IMR-90 (cell line): ENCODE results near the gene UPK2. TPM values are rescaled to one million over a fixed set of nuclear protein-coding genes. Genes with fewer than 3 reads are reported as not detected.

Experiments used
- ATAC-seq: fragments of 200-7000 bp; cut with Tn5 transposase; 2 replicates; pipeline ENCODE4 v1.9.1; 2020; ENCODE audit warnings: low read depth, mild to moderate bottlenecking, moderate library complexity
- BruUV-seq: library from RNA; stranded (reverse); fragments of 400-500 nt; replicated peaks from 2 replicates; lab custom pipeline; 2021; lab: Mats Ljungman, UMichigan
- CTCF ChIA-PET: fragments of 300-600 bp; formaldehyde crosslinking; extraction: SDS; loops from one replicate; lab custom pipeline; 2021; ENCODE audit warnings: antibody characterized with exemption; lab: Yijun Ruan, JAX
- POLR2A ChIA-PET: fragments of 300-600 bp; sonication (Branson Sonifier 250); formaldehyde crosslinking; loops from one replicate; lab custom pipeline; 2022; ENCODE audit warnings: antibody characterized with exemption; ENCODE audit not compliant: unreplicated experiment; lab: Charles Lee
- DNase-seq: peaks from one replicate; pipeline ENCODE4 v3.0.0; 2013
- H2AFZ ChIP-seq: replicated peaks from 2 replicates; pipeline ENCODE3; 2013; ENCODE audit warnings: low read length, mild to moderate bottlenecking; ENCODE audit not compliant: poor library complexity
- H2AK5ac ChIP-seq: 2 replicates; pipeline ENCODE4 v1.6.1; 2013; ENCODE audit warnings: low read depth, low read length, inconsistent platforms
- H2AK9ac ChIP-seq: replicated peaks from 2 replicates; pipeline ENCODE3; 2013; ENCODE audit warnings: mild to moderate bottlenecking, low read depth, low read length, moderate library complexity; ENCODE audit not compliant: poor library complexity
- H2BK120ac ChIP-seq: 2 replicates; pipeline ENCODE4 v1.6.1; 2013; ENCODE audit warnings: low read depth, low read length, inconsistent platforms
- H2BK15ac ChIP-seq: 3 replicates; pipeline ENCODE4 v1.6.1; 2013; ENCODE audit warnings: low read depth, low read length, inconsistent platforms
- H2BK20ac ChIP-seq: 2 replicates; pipeline ENCODE4 v1.6.1; 2013; ENCODE audit warnings: low read depth, mild to moderate bottlenecking, inconsistent platforms, low read length, moderate library complexity
- H2BK5ac ChIP-seq: 2 replicates; pipeline ENCODE4 v1.6.1; 2013; ENCODE audit warnings: mild to moderate bottlenecking, low read depth, low read length, inconsistent platforms; ENCODE audit not compliant: poor library complexity, severe bottlenecking
- H3K14ac ChIP-seq: replicated peaks from 2 replicates; pipeline ENCODE4 v1.6.1; 2013; ENCODE audit warnings: low read depth, low read length, inconsistent platforms
- H3K18ac ChIP-seq: 2 replicates; pipeline ENCODE4 v1.6.1; 2013; ENCODE audit warnings: low read depth, low read length, control low read depth
- H3K23ac ChIP-seq: 2 replicates; pipeline ENCODE4 v1.6.1; 2013; ENCODE audit warnings: low read depth, low read length, inconsistent platforms
- H3K27ac ChIP-seq: 2 replicates; pipeline ENCODE4 v1.5.1; 2013; ENCODE audit warnings: mild to moderate bottlenecking, control low read depth, low read length; ENCODE audit not compliant: insufficient read depth
- H3K27me3 ChIP-seq: 2 replicates; pipeline ENCODE4 v1.6.1; 2013; ENCODE audit warnings: low read length; ENCODE audit not compliant: control insufficient read depth, insufficient read depth
- H3K36me3 ChIP-seq: 2 replicates; pipeline ENCODE4 v1.6.1; 2013; ENCODE audit warnings: low read length, mixed read lengths; ENCODE audit not compliant: control insufficient read depth, insufficient read depth
- H3K4ac ChIP-seq: 2 replicates; pipeline ENCODE4 v1.6.1; 2013; ENCODE audit warnings: low read depth, low read length, inconsistent platforms
- H3K4me1 ChIP-seq: 2 replicates; pipeline ENCODE4 v1.6.1; 2013; ENCODE audit warnings: low read length, mixed read lengths; ENCODE audit not compliant: control insufficient read depth, insufficient read depth
- H3K4me2 ChIP-seq: 2 replicates; pipeline ENCODE4 v1.6.1; 2013; ENCODE audit warnings: low read depth, mild to moderate bottlenecking, control low read depth, low read length, moderate library complexity
- H3K4me3 ChIP-seq: 2 replicates; pipeline ENCODE4 v1.5.1; 2013; ENCODE audit warnings: low read depth, mild to moderate bottlenecking, control low read depth, low read length, moderate library complexity; ENCODE audit not compliant: insufficient read depth
- H3K56ac ChIP-seq: 2 replicates; pipeline ENCODE4 v1.6.1; 2013; ENCODE audit warnings: low read length, inconsistent platforms; ENCODE audit not compliant: insufficient read depth; ENCODE audit errors: extremely low read depth
- H3K79me1 ChIP-seq, 2 experiments: 2 replicates each; pipeline ENCODE4 v1.6.1; 2013; ENCODE audit warnings: low read length in 2 of 2, inconsistent platforms in 1 of 2, low read depth in 1 of 2
- H3K9ac ChIP-seq: 2 replicates; pipeline ENCODE4 v1.6.1; 2013; ENCODE audit warnings: low read depth, low read length, control low read depth
- H3K9me1 ChIP-seq: 2 replicates; pipeline ENCODE4 v1.6.1; 2013; ENCODE audit warnings: low read length, inconsistent platforms; ENCODE audit not compliant: insufficient read depth
- H3K9me3 ChIP-seq: 2 replicates; pipeline ENCODE4 v1.6.1; 2013; ENCODE audit warnings: low read length; ENCODE audit not compliant: control insufficient read depth, insufficient read depth
- H4K20me1 ChIP-seq: 2 replicates; pipeline ENCODE4 v1.6.1; 2013; ENCODE audit warnings: low read length, inconsistent platforms; ENCODE audit not compliant: insufficient read depth
- H4K5ac ChIP-seq: 2 replicates; pipeline ENCODE4 v1.6.1; 2013; ENCODE audit warnings: mild to moderate bottlenecking, low read depth, low read length, control low read depth
- H4K8ac ChIP-seq, 2 experiments: 2 replicates each; pipeline ENCODE4 v1.6.1; 2013; ENCODE audit warnings: low read depth in 2 of 2, low read length in 2 of 2, control low read depth in 1 of 2, inconsistent platforms in 1 of 2
- H4K91ac ChIP-seq: 2 replicates; pipeline ENCODE4 v1.6.1; 2013; ENCODE audit warnings: low read depth, low read length, inconsistent platforms; ENCODE audit not compliant: insufficient read depth
- BHLHE40 ChIP-seq: fragments of 150-350 bp; IDR thresholded peaks from 2 replicates; pipeline ENCODE4 v1.6.1; 2016; ENCODE audit warnings: mild to moderate bottlenecking, low read depth, low read length
- CEBPB ChIP-seq: IDR thresholded peaks from 2 replicates; pipeline ENCODE4 v1.6.1; 2012; ENCODE audit warnings: low read depth, low read length, improper control_type of control experiment
- CHD1 ChIP-seq: IDR thresholded peaks from 2 replicates; pipeline ENCODE4 v1.6.1; 2012; ENCODE audit warnings: low read depth, low read length, improper control_type of control experiment
- MAFK ChIP-seq: IDR thresholded peaks from 2 replicates; pipeline ENCODE4 v1.6.1; 2012; ENCODE audit warnings: low read depth, low read length, improper control_type of control experiment
- MAZ ChIP-seq: IDR thresholded peaks from 2 replicates; pipeline ENCODE4 v1.6.1; 2012; ENCODE audit warnings: low read depth, mild to moderate bottlenecking, low read length, improper control_type of control experiment, moderate library complexity, borderline replicate concordance
- MXI1 ChIP-seq: IDR thresholded peaks from 2 replicates; pipeline ENCODE4 v1.6.1; 2012; ENCODE audit warnings: low read depth, mild to moderate bottlenecking, low read length, moderate library complexity, borderline replicate concordance
- NFE2L2 ChIP-seq: fragments of 150-350 bp; IDR thresholded peaks from 2 replicates; pipeline ENCODE4 v1.6.1; 2016; ENCODE audit warnings: low read depth, mild to moderate bottlenecking, low read length
- RAD21 ChIP-seq: IDR thresholded peaks from 2 replicates; pipeline ENCODE4 v1.6.1; 2012; ENCODE audit warnings: low read length, improper control_type of control experiment
- RFX5 ChIP-seq: IDR thresholded peaks from 2 replicates; pipeline ENCODE4 v1.8.0; 2012; ENCODE audit warnings: low read depth, mild to moderate bottlenecking, low read length, moderate library complexity
- WGBS, 2 experiments: methylation state at CpG; one replicate each; pipeline versions ENCODE4 v1.1.5 to v1.1.7; 2013; ENCODE audit warnings: missing lambda C conversion rate in 2 of 2; ENCODE audit not compliant: insufficient read length in 1 of 2; ENCODE audit errors: extremely low coverage in 2 of 2; 5-methylcytosine and 5-hydroxymethylcytosine counted together
- dilution Hi-C: fragments of 300-500 bp; cut with HindIII; formaldehyde crosslinking; loops from one replicate; pipeline ENCODE4 v1.14.3; 2018; ENCODE audit warnings: low sequenced_read_pairs; ENCODE audit not compliant: unreplicated experiment
- in situ Hi-C: fragments of 300-500 bp; cut with MboI; formaldehyde crosslinking; loops from 3 replicates; pipeline ENCODE4 v1.14.3; 2019; ENCODE audit warnings: low sequenced_read_pairs, inconsistent platforms, mixed read lengths
- intact Hi-C: fragments of 100-400 bp; cut with micrococcal nuclease; formaldehyde crosslinking; loops from 2 replicates; pipeline ENCODE4 v1.10.0; 2022
- polyA plus RNA-seq, 3 experiments: library from polyadenylated mRNA; depleted of rRNA; stranded (reverse); fragments of >200 nt; gene quantifications; 2 replicates each; pipeline ENCODE4 v1.2.3, GENCODE V29; 2012; ENCODE audit warnings: low replicate concordance in 1 of 3
- total RNA-seq: library from RNA; depleted of rRNA; stranded (reverse); fragments of >200 nt; gene quantifications from 2 replicates; pipeline ENCODE4 v1.2.3, GENCODE V29; 2012
- TF ChIP-seq, protein P1 (sequence below): fragments of 150-350 bp; IDR thresholded peaks from 2 replicates; pipeline ENCODE4 v1.6.1; 2016; ENCODE audit warnings: low read depth, mild to moderate bottlenecking, low read length, moderate library complexity, borderline replicate concordance

UPK2 gene
- total and polyA plus RNA-seq, 2 of the 4 experiments (the other 2 are of a cell fraction) = 0.26 TPM; not detected in 1

DNA sequence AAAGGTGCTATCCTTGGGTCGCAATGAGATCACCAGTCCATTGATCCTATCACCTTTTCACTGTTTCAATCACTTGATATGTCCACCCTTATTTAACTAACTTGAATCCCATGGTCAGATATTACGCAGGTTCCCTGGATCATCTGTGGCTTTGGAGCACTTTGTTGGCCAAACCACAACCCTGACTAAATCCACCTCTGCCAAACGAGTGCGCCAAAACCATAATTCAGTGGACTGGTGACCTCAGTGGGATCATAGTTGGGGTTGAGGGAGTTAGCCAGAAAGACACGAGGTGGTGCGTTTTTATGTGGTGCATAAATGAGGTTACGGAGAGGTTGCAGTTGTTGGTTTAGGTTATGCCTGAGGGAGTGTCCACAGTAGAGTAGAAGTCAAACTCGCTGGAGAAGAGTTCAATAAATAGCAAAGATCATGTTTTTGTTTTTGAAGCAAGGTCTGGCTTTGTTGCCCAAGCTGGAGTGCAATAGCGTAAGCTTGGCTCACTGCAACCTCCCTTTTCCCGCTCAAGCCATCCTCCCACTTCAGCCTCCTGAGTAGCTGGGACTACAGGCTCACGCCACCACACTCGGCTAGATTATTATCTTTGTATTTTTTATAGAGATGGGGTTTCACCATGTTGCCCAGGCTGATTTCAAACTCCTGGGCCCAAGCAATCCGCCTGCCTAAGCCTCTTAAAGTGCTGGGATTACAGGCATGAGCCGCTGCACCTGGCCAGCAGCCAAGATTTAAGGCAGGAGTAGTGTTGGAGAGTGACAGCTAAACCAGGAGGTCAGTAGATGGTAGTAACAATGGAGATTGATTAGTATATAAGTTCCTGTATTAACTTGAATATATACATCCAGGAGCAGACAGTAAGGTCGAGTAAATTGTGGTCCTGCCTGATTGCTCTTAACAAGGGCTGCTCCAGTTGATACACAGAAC, 19.9 kb downstream of the UPK2 start:
- Histone ChIP-seq H3K4ac (no peak overlapping the region), H2AFZ (no peak overlapping the region), H3K56ac (no peak overlapping the region), H3K9me3 (no peaks in the 10 kb centered on the region; the same call in 1 of the 2 replicates), H2AK5ac (no peak overlapping the region), H3K9ac (no peak overlapping the region), H3K4me2 (no peak overlapping the region), H4K20me1 (no peaks in the 10 kb centered on the region), H4K8ac (no peak overlapping the region), H3K9me1 (no peaks in the 10 kb centered on the region), H3K27ac (no peak overlapping the region), H4K91ac (no peak overlapping the region), H3K4me1 (no peaks in the 10 kb centered on the region), H2BK20ac (no peak overlapping the region), H3K4me3 (no peak overlapping the region), H2BK120ac (no peak overlapping the region), H2AK9ac (no peak overlapping the region), H3K23ac (no peak overlapping the region), H2BK5ac (no peak overlapping the region), H3K18ac (no peak overlapping the region), H2BK15ac (no peak overlapping the region), H3K27me3 (peaks cover 41% of the 10 kb centered on the region), H3K36me3 (no peaks in the 10 kb centered on the region), H3K14ac (no peak overlapping the region), H4K5ac (no peak overlapping the region), H3K79me1 (no peaks in the 10 kb centered on the region)
- intact Hi-C loops = no loop called here
- dilution Hi-C loops = no loop called here
- TF ChIP-seq, protein P1, sequence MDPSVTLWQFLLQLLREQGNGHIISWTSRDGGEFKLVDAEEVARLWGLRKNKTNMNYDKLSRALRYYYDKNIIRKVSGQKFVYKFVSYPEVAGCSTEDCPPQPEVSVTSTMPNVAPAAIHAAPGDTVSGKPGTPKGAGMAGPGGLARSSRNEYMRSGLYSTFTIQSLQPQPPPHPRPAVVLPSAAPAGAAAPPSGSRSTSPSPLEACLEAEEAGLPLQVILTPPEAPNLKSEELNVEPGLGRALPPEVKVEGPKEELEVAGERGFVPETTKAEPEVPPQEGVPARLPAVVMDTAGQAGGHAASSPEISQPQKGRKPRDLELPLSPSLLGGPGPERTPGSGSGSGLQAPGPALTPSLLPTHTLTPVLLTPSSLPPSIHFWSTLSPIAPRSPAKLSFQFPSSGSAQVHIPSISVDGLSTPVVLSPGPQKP = no peak
- TF ChIP-seq CHD1 = no peak
- TF ChIP-seq MAZ = no peak
- TF ChIP-seq BHLHE40 = no peak
- no peak for TF ChIP-seq CEBPB
- TF ChIP-seq RFX5 = no peak
- TF ChIP-seq MAFK = no peak
- no peak for TF ChIP-seq NFE2L2
- TF ChIP-seq MXI1 = no peak
- TF ChIP-seq RAD21 = no peak
- no TSS peak for BruUV-seq
- in situ Hi-C loops = no loop called here
- 75% methylated on average over 3 of the region's 15 CpGs; no CpG with 5 or more reads in 1 of the 2 experiments for WGBS, 2 experiments
- no peak for ATAC-seq
- POLR2A ChIA-PET = no interaction called here
- DNase-seq = no peak
- CTCF ChIA-PET = interaction anchor here (0.7 kb wide), 1 partner anchor 316 kb away, joined by 5 read pairs; no protein-coding TSS in a partner anchor
